Common myeloid progenitor, CD34-positive (primary cell): ENCODE results near the gene GBP5.

Source experiments
- CTCF ChIA-PET: fragments of 350-600 bp; sonication (Branson Sonifier 250); formaldehyde crosslinking; loops from one replicate; lab custom pipeline; 2021; ENCODE audit warnings: antibody characterized with exemption; lab: Charles Lee
- POLR2A ChIA-PET: fragments of 350-600 bp; sonication (Branson Sonifier 250); formaldehyde crosslinking; loops from one replicate; lab custom pipeline; 2021; ENCODE audit warnings: antibody characterized with exemption; lab: Charles Lee
- DNase-seq, 3 donors: peaks; one replicate each; pipeline versions ENCODE4 v3.0.0 to v3.0.0-alpha.2; 2013
- H3K27ac ChIP-seq, 2 experiments: 1 replicate in 1 of 2; 2 replicates in 1 of 2; pipeline ENCODE4 v1.7.0; 2013; ENCODE audit warnings: inconsistent platforms in 2 of 2, low read length in 2 of 2, mild to moderate bottlenecking in 2 of 2, low read depth in 1 of 2, moderate library complexity in 1 of 2; ENCODE audit not compliant: severe bottlenecking in 2 of 2, insufficient read depth in 1 of 2, poor library complexity in 1 of 2
- H3K27me3 ChIP-seq, 5 experiments: replicated peaks in 2 of 5; 1 replicate in 3 of 5; 2 replicates in 2 of 5; pipeline versions ENCODE4 v1.6.1 to v1.7.0; 2013; ENCODE audit warnings: low read length in 4 of 5, mild to moderate bottlenecking in 2 of 5, moderate library complexity in 2 of 5, inconsistent platforms in 1 of 5; ENCODE audit not compliant: insufficient read depth in 5 of 5, control insufficient read depth in 4 of 5
- H3K36me3 ChIP-seq, 4 experiments: 1 replicate in 2 of 4; 2 replicates in 2 of 4; pipeline versions ENCODE4 v1.6.1 to v1.7.0; 2013; ENCODE audit warnings: low read length in 3 of 4, control low read depth in 1 of 4, mild to moderate bottlenecking in 1 of 4; ENCODE audit not compliant: control insufficient read depth in 4 of 4, insufficient read depth in 4 of 4
- H3K4me1 ChIP-seq, 4 experiments: 1 replicate in 3 of 4; 2 replicates in 1 of 4; pipeline versions ENCODE4 v1.6.1 to v1.7.1; 2013; ENCODE audit warnings: low read length in 3 of 4, mild to moderate bottlenecking in 3 of 4, control low read depth in 1 of 4, inconsistent platforms in 1 of 4, moderate library complexity in 1 of 4; ENCODE audit not compliant: control insufficient read depth in 4 of 4, insufficient read depth in 4 of 4; ENCODE audit errors: control extremely low read depth in 1 of 4
- H3K4me3 ChIP-seq, 7 experiments: 1 replicate in 4 of 7; 2 replicates in 3 of 7; pipeline versions ENCODE4 v1.5.1 to v1.7.0; 2013; ENCODE audit warnings: mild to moderate bottlenecking in 7 of 7, low read length in 6 of 7, moderate library complexity in 6 of 7, inconsistent platforms in 2 of 7, low read depth in 2 of 7, control low read depth in 1 of 7; ENCODE audit not compliant: insufficient read depth in 4 of 7, control insufficient read depth in 1 of 7; ENCODE audit errors: extremely low read depth in 1 of 7
- H3K9me3 ChIP-seq, 5 experiments: 1 replicate in 4 of 5; 2 replicates in 1 of 5; pipeline versions ENCODE4 v1.6.1 to v1.7.1; 2013; ENCODE audit warnings: low read length in 4 of 5, mild to moderate bottlenecking in 2 of 5, inconsistent platforms in 1 of 5, low read depth in 1 of 5, moderate library complexity in 1 of 5; ENCODE audit not compliant: control insufficient read depth in 4 of 5, insufficient read depth in 2 of 5; ENCODE audit errors: control extremely low read depth in 1 of 5
- WGBS: methylation state at CpG from one replicate; pipeline ENCODE4 v1.1.5; 2013; ENCODE audit not compliant: insufficient coverage; 5-methylcytosine and 5-hydroxymethylcytosine counted together

GBP5 gene

GRCh38 chr1:89295187-89295586 is 22.5 kb upstream of the GBP5 start:
- ChIA-PET CTCF (interaction anchor here (1.0 to 1.6 kb wide), 5 partner anchors 11 to 22 kb away, joined by 3 to 5 read pairs (median 3); partner anchors contain the start of gene GBP5), POLR2A (no interaction called here)
- peaks cover 0 to 18% (median 4%) of the 10 kb centered on the region in 5 experiments for H3K9me3 ChIP-seq
- H3K27ac ChIP-seq = no peak overlapping the region
- H3K36me3 ChIP-seq = no peaks in the 10 kb centered on the region
- no peak overlapping the region for H3K4me3 ChIP-seq
- DNase-seq = peak; percentile 58 to 83 (median 74)
- no CpG with 5 or more reads among the region's 1 CpG for WGBS
- no peaks in the 10 kb centered on the region for H3K27me3 ChIP-seq
- H3K4me1 ChIP-seq = peaks cover 8 to 28% (median 9%) of the 10 kb centered on the region in 4 experiments

GRCh38 chr1:89291276-89291675 is 18.6 kb upstream of the GBP5 start:
- H3K27ac ChIP-seq = no peak overlapping the region
- peaks cover 0 to 18% (median 4%) of the 10 kb centered on the region in 5 experiments for H3K9me3 ChIP-seq
- H3K4me1 ChIP-seq = peaks cover 16 to 37% (median 21%) of the 10 kb centered on the region in 4 experiments
- H3K27me3 ChIP-seq = no peaks in the 10 kb centered on the region
- no peaks in the 10 kb centered on the region for H3K36me3 ChIP-seq
- no peak for DNase-seq
- ChIA-PET POLR2A (no interaction called here), CTCF (no interaction called here)
- WGBS = 100% methylated on average over 2 of the region's 2 CpGs
- no peak overlapping the region for H3K4me3 ChIP-seq

GRCh38 chr1:89288051-89288340 is 15.3 kb upstream of the GBP5 start:
- DNase-seq = no peak
- Histone ChIP-seq H3K9me3 (peaks cover 0 to 14% (median 3%) of the 10 kb centered on the region in 5 experiments), H3K4me3 (no peak overlapping the region), H3K27ac (no peak overlapping the region), H3K4me1 (peaks cover 10 to 21% (median 18%) of the 10 kb centered on the region in 4 experiments), H3K36me3 (no peaks in the 10 kb centered on the region), H3K27me3 (no peaks in the 10 kb centered on the region)
- CTCF ChIA-PET = no interaction called here
- 100% methylated on average over 2 of the region's 2 CpGs for WGBS
- POLR2A ChIA-PET = no interaction called here

GRCh38 chr1:89287181-89288050 is 14.8 kb upstream of the GBP5 start:
- peak overlapping the region in 1 of 2 experiments; percentile 14 for H3K27ac ChIP-seq
- peak overlapping the region in 4 of 7 experiments; percentile 33 to 69 (median 50) for H3K4me3 ChIP-seq
- CTCF ChIA-PET = interaction anchor here (1.3 to 1.5 kb wide), 2 partner anchors 12 to 160 kb away, joined by 3 to 5 read pairs; no protein-coding TSS in a partner anchor
- DNase-seq = peak in 1 of 3 donors; percentile 18
- WGBS = 54% methylated on average over 5 of the region's 5 CpGs
- H3K27me3 ChIP-seq = no peaks in the 10 kb centered on the region
- H3K9me3 ChIP-seq = peaks cover 0 to 9% (median 0%) of the 10 kb centered on the region in 5 experiments
- peaks cover 10 to 21% (median 18%) of the 10 kb centered on the region in 4 experiments for H3K4me1 ChIP-seq
- POLR2A ChIA-PET = no interaction called here
- no peaks in the 10 kb centered on the region for H3K36me3 ChIP-seq

- no peaks in the 10 kb centered on the region for H3K27me3 ChIP-seq
- 0% methylated on average over 2 of the region's 3 CpGs for WGBS
- POLR2A ChIA-PET = no interaction called here
- H3K36me3 ChIP-seq = no peaks in the 10 kb centered on the region
- peaks cover 10 to 21% (median 18%) of the 10 kb centered on the region in 4 experiments for H3K4me1 ChIP-seq
- peaks cover 0 to 6% (median 0%) of the 10 kb centered on the region in 5 experiments for H3K9me3 ChIP-seq
- peak overlapping the region in 1 of 2 experiments; percentile 14 for H3K27ac ChIP-seq
- H3K4me3 ChIP-seq = peak overlapping the region in 5 of 7 experiments; percentile 31 to 69 (median 37)
- CTCF ChIA-PET = interaction anchor here (0.9 to 1.5 kb wide), 3 partner anchors 11 to 160 kb away, joined by 3 to 5 read pairs (median 3); no protein-coding TSS in a partner anchor
- DNase-seq = peak in 2 of 3 donors; percentile 56 to 60
Measured at GRCh38 chr1:89286549-89287180, 14.0 kb upstream of the GBP5 start.

GRCh38 chr1:89285745-89286380 is 13.2 kb upstream of the GBP5 start:
- Histone ChIP-seq H3K4me1 (peaks cover 10 to 22% (median 18%) of the 10 kb centered on the region in 4 experiments), H3K27me3 (no peaks in the 10 kb centered on the region), H3K36me3 (no peaks in the 10 kb centered on the region), H3K9me3 (peaks cover 0 to 6% (median 0%) of the 10 kb centered on the region in 5 experiments), H3K27ac (no peak overlapping the region), H3K4me3 (no peak overlapping the region)
- ChIA-PET POLR2A (no interaction called here), CTCF (interaction anchor here (0.9 to 1.5 kb wide), 4 partner anchors 10 to 159 kb away, joined by 3 to 5 read pairs (median 4); partner anchors contain the start of gene GBP5)
- no peak for DNase-seq
- WGBS = 70% methylated on average over 2 of the region's 6 CpGs
